EH (cell line): ENCODE measurements around the gene MON1A.
A peak's percentile ranks its signal among the peaks of the same experiment; 100 is the strongest.
"Not testable (repeated sequence)": the region's sequence is repeated elsewhere in the genome, so short reads cannot be mapped to it uniquely, and the experiment has no call there.

Experiments used
- DNase-seq: peaks from one replicate; pipeline ENCODE4 v3.0.0-alpha.2; 2015; ENCODE audit warnings: low read depth

Gene MON1A

GRCh38 chr3:49929291-49930167, at the start of gene MON1A:
Gene MON1A, minus strand, starts transcription at chr3:49929811. Its CDS starts 16,465 bp downstream, at chr3:49913346.
- DNase-seq = peak; percentile 93

GRCh38 chr3:49976942-49977341, 47.3 kb upstream of the MON1A start:
- DNase-seq = no peak

GRCh38 chr3:49972656-49973055, 43.0 kb upstream of the MON1A start:
- DNase-seq = no peak

- no peak for DNase-seq
These were observed 38.7 kb upstream of the MON1A start for GRCh38 chr3:49968346-49968745.

GRCh38 chr3:49967291-49967690, 37.7 kb upstream of the MON1A start:
- DNase-seq = no peak

GRCh38 chr3:49966233-49966942, 36.8 kb upstream of the MON1A start:
- DNase-seq = no peak

- no peak for DNase-seq
These were observed 26.0 kb upstream of the MON1A start for GRCh38 chr3:49955636-49956035.

GRCh38 chr3:49952924-49953323, 23.3 kb upstream of the MON1A start:
- DNase-seq = no peak

GRCh38 chr3:49942651-49943050, 13.0 kb upstream of the MON1A start:
- no peak for DNase-seq

- DNase-seq = no peak
These were observed 11.1 kb upstream of the MON1A start for GRCh38 chr3:49940667-49941249.

GRCh38 chr3:49939858-49940666, 10.5 kb upstream of the MON1A start, which contains the start of gene RBM6:
Gene RBM6, plus strand, starts transcription at chr3:49940150. Its CDS starts 22,492 bp downstream, at chr3:49962642.
- peak; percentile 97 for DNase-seq

GRCh38 chr3:49937090-49937489, 7.5 kb upstream of the MON1A start:
- no peak for DNase-seq

GRCh38 chr3:49932281-49932680, 2.7 kb upstream of the MON1A start:
- DNase-seq = not testable (repeated sequence)

- peak; percentile 21 for DNase-seq
These were observed 1.3 kb upstream of the MON1A start for GRCh38 chr3:49930922-49931321.

- DNase-seq = no peak
These were observed 618 bp upstream of the MON1A start for GRCh38 chr3:49930168-49930690.

GRCh38 chr3:49928481-49929017, 1.1 kb downstream of the MON1A start:
- no peak for DNase-seq

GRCh38 chr3:49927798-49928197, 1.8 kb downstream of the MON1A start:
- no peak for DNase-seq

- DNase-seq = no peak
These were observed 3.4 kb downstream of the MON1A start for GRCh38 chr3:49926117-49926728.

GRCh38 chr3:49925485-49925884, 4.1 kb downstream of the MON1A start:
- no peak for DNase-seq

- DNase-seq = peak; percentile 81
These were observed 4.9 kb downstream of the MON1A start for GRCh38 chr3:49924683-49925082.
